Natural killer cell (primary cell): ENCODE data around the gene PLXNA2. TPM values are rescaled to one million over a fixed set of nuclear protein-coding genes. Genes with fewer than 3 reads are reported as not detected.

Experiments
- ATAC-seq, 3 donors: fragments of 150-1000 bp in 2 of 3; fragments of 200-7000 bp in 1 of 3; cut with Tn5 transposase; 1 replicate in 1 of 3; 2 replicates in 2 of 3; pipeline ENCODE4 v1.10.0; 2021; ENCODE audit warnings: mild to moderate bottlenecking in 2 of 3, moderate library complexity in 2 of 3
- DNase-seq, 2 donors: peaks; one replicate each; pipeline versions ENCODE4 v3.0.0 to v3.0.0-alpha.2; 2013 to 2021; ENCODE audit warnings: mixed read lengths in 1 of 2
- H3K27ac ChIP-seq: one replicate; pipeline ENCODE4 v1.5.1; 2013; ENCODE audit warnings: mild to moderate bottlenecking, low read length
- H3K27me3 ChIP-seq: one replicate; pipeline ENCODE4 v1.6.1; 2013; ENCODE audit warnings: low read length; ENCODE audit not compliant: control insufficient read depth, insufficient read depth
- H3K36me3 ChIP-seq: one replicate; pipeline ENCODE4 v1.6.1; 2013; ENCODE audit warnings: low read length; ENCODE audit not compliant: control insufficient read depth, insufficient read depth
- H3K4me1 ChIP-seq: one replicate; pipeline ENCODE4 v1.6.1; 2013; ENCODE audit warnings: low read length; ENCODE audit not compliant: control insufficient read depth, insufficient read depth
- H3K4me3 ChIP-seq: one replicate; pipeline ENCODE4 v1.5.1; 2013; ENCODE audit warnings: low read length
- H3K9me3 ChIP-seq: one replicate; pipeline ENCODE4 v1.6.1; 2013; ENCODE audit warnings: low read length; ENCODE audit not compliant: control insufficient read depth, insufficient read depth
- H3K27ac Mint-ChIP-seq, 2 donors: one replicate each; pipeline ENCODE4 v1.8.0; 2022; ENCODE audit warnings: mild to moderate bottlenecking in 2 of 2, mixed read lengths in 2 of 2, moderate library complexity in 1 of 2
- H3K27me3 Mint-ChIP-seq, 2 donors: one replicate each; pipeline ENCODE4 v1.8.0; 2022; ENCODE audit warnings: low read depth in 2 of 2, mixed read lengths in 2 of 2
- H3K36me3 Mint-ChIP-seq: one replicate; pipeline ENCODE4 v1.8.0; 2022; ENCODE audit warnings: mixed read lengths
- H3K4me1 Mint-ChIP-seq, 2 donors: one replicate each; pipeline ENCODE4 v1.8.0; 2022; ENCODE audit warnings: mixed read lengths in 2 of 2
- H3K4me3 Mint-ChIP-seq: one replicate; pipeline ENCODE4 v1.8.0; 2022; ENCODE audit warnings: mild to moderate bottlenecking, moderate library complexity, mixed read lengths
- H3K9me3 Mint-ChIP-seq, 2 donors: one replicate each; pipeline ENCODE4 v1.8.0; 2022; ENCODE audit warnings: mixed read lengths in 2 of 2
- CTCF ChIP-seq: fragments of 200-600 bp; IDR thresholded peaks from one replicate; pipeline ENCODE4 v1.8.0; 2022; ENCODE audit warnings: antibody characterized with exemption
- WGBS: methylation state at CpG from one replicate; pipeline ENCODE4 v1.1.7; 2013; ENCODE audit warnings: missing lambda C conversion rate; ENCODE audit not compliant: insufficient coverage; 5-methylcytosine and 5-hydroxymethylcytosine counted together
- intact Hi-C: fragments of 100-400 bp; cut with micrococcal nuclease; formaldehyde crosslinking; loops from one replicate; pipeline ENCODE4 v1.14.2; 2022
- total RNA-seq, 4 donors: library from RNA; stranded (reverse); fragments of 120-200 nt in 1 of 4; gene quantifications; one replicate each; pipeline versions ENCODE4 v1.2.3 to v1.2.4, GENCODE V29; 2013 to 2022

PLXNA2 gene
- total RNA-seq, 3 donors from 2014 or later (not counting 1 experiment from before 2014, with no cell fraction given) = 2.8 to 8.4 (median 2.8) TPM

- Histone ChIP-seq H3K36me3 (no peaks in the 10 kb centered on the region), H3K4me3 (no peak overlapping the region), H3K4me1 (no peaks in the 10 kb centered on the region), H3K9me3 (no peaks in the 10 kb centered on the region), H3K27ac (no peak overlapping the region), H3K27me3 (no peaks in the 10 kb centered on the region)
- H3K4me1 Mint-ChIP-seq = no peaks in the 10 kb centered on the region
- no peak overlapping the region for H3K27ac Mint-ChIP-seq
- 86% methylated on average over 10 of the region's 12 CpGs for WGBS
- H3K27me3 Mint-ChIP-seq = peaks cover 0 to 9% of the 10 kb centered on the region in 2 donors
- no peaks in the 10 kb centered on the region for H3K36me3 Mint-ChIP-seq
- DNase-seq (no peak), ATAC-seq (no peak)
- no peaks in the 10 kb centered on the region for H3K9me3 Mint-ChIP-seq
- intact Hi-C loops = no loop called here
- TF ChIP-seq CTCF = no peak
- no peak overlapping the region for H3K4me3 Mint-ChIP-seq
These were observed 125.2 kb downstream of the PLXNA2 start for GRCh38 chr1:208118841-208119606.

- Histone ChIP-seq H3K4me3 (no peak overlapping the region), H3K9me3 (no peaks in the 10 kb centered on the region), H3K4me1 (no peaks in the 10 kb centered on the region), H3K27me3 (no peaks in the 10 kb centered on the region), H3K27ac (no peak overlapping the region), H3K36me3 (no peaks in the 10 kb centered on the region)
- no peaks in the 10 kb centered on the region for H3K4me1 Mint-ChIP-seq
- WGBS = 59% methylated on average over 4 of the region's 5 CpGs
- H3K36me3 Mint-ChIP-seq = no peaks in the 10 kb centered on the region
- no peak for TF ChIP-seq CTCF
- no peak for ATAC-seq
- intact Hi-C loops = no loop called here
- no peak for DNase-seq
- H3K4me3 Mint-ChIP-seq = no peak overlapping the region
- no peaks in the 10 kb centered on the region for H3K9me3 Mint-ChIP-seq
- no peak overlapping the region for H3K27ac Mint-ChIP-seq
- H3K27me3 Mint-ChIP-seq = peaks cover 0 to 9% of the 10 kb centered on the region in 2 donors
These were observed 125.9 kb downstream of the PLXNA2 start for GRCh38 chr1:208118306-208118705.

DNA sequence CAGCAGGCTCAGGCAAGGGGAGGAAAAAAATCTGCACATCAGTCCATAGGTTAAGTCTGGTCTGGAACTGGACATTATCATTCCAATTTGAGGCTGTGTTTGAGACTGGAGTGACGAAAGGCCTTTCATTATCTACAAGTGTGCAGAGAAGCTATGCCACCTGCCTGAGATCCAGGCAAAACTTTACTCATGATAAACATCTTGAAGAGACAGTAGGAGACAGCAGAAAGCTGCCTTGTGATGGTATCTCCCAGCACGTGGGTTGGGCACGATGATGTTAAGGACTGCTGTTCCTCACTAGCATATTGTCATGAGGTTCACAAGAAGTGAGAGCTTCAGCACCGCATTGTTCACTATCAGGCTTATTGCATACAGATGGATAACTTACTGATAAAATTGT lies 126.4 kb downstream of the PLXNA2 start:
- no peak for ATAC-seq
- 56% methylated on average over 4 of the region's 4 CpGs for WGBS
- Histone ChIP-seq H3K4me1 (no peaks in the 10 kb centered on the region), H3K36me3 (no peaks in the 10 kb centered on the region), H3K27me3 (no peaks in the 10 kb centered on the region), H3K4me3 (no peak overlapping the region), H3K9me3 (no peaks in the 10 kb centered on the region), H3K27ac (no peak overlapping the region)
- Mint-ChIP-seq H3K27ac (no peak overlapping the region), H3K4me1 (no peaks in the 10 kb centered on the region), H3K4me3 (no peak overlapping the region), H3K27me3 (peaks cover 0 to 9% of the 10 kb centered on the region in 2 donors), H3K36me3 (no peaks in the 10 kb centered on the region), H3K9me3 (no peaks in the 10 kb centered on the region)
- intact Hi-C loops = no loop called here
- TF ChIP-seq CTCF = no peak
- no peak for DNase-seq

DNA sequence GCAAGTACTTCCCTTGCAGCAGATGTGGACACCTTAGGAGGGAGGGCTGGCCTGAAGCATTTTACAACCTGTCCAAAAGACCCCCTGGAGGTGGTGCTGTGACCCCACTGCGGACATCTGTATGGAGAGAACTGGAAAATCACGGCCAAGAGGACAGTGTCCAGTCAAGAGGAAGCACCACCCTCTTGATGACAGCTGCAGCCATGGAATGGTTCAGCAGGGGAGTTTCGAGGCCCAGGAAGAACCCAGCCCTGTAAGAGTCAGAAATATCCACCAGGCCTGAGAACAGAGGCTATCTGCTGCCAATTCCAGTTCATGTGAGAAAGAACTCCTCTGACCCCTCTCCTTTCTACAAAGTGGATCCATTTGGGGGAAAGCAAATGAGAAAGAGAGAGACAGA lies 126.8 kb downstream of the PLXNA2 start:
- Histone ChIP-seq H3K4me1 (no peaks in the 10 kb centered on the region), H3K4me3 (no peak overlapping the region), H3K36me3 (no peaks in the 10 kb centered on the region), H3K27me3 (no peaks in the 10 kb centered on the region), H3K27ac (no peak overlapping the region), H3K9me3 (no peaks in the 10 kb centered on the region)
- no peaks in the 10 kb centered on the region for H3K4me1 Mint-ChIP-seq
- no peak for TF ChIP-seq CTCF
- DNase-seq = no peak
- H3K27ac Mint-ChIP-seq = no peak overlapping the region
- H3K4me3 Mint-ChIP-seq = no peak overlapping the region
- intact Hi-C loops = no loop called here
- 72% methylated on average over 3 of the region's 3 CpGs for WGBS
- ATAC-seq = no peak
- H3K9me3 Mint-ChIP-seq = no peaks in the 10 kb centered on the region
- H3K27me3 Mint-ChIP-seq = peaks cover 0 to 9% of the 10 kb centered on the region in 2 donors
- H3K36me3 Mint-ChIP-seq = no peaks in the 10 kb centered on the region
